Gastroesophageal sphincter (tissue), 3 donors: ENCODE measurements around the gene MET.

Experiments used
- CTCF ChIP-seq, 4 experiments: fragments of 200-600 bp in 2 of 4; fragments of 450-650 bp in 2 of 4; sonication (generic) in 1 of 4; IDR thresholded peaks; one replicate each; pipeline ENCODE4 v1.5.1; 2017 to 2019; ENCODE audit warnings: antibody characterized with exemption in 4 of 4, mild to moderate bottlenecking in 2 of 4, moderate library complexity in 2 of 4
- EP300 ChIP-seq: sonication (generic); formaldehyde crosslinking; IDR thresholded peaks from one replicate; pipeline ENCODE4 v1.6.1; 2017; ENCODE audit warnings: antibody characterized with exemption, mild to moderate bottlenecking
- POLR2A ChIP-seq, 2 donors: fragments of 450-650 bp; IDR thresholded peaks; one replicate each; pipeline ENCODE4 v1.6.1; 2017; ENCODE audit warnings: antibody characterized with exemption in 2 of 2, mild to moderate bottlenecking in 2 of 2, moderate library complexity in 1 of 2
- POLR2AphosphoS5 ChIP-seq: sonication (generic); formaldehyde crosslinking; IDR thresholded peaks from one replicate; pipeline ENCODE4 v1.6.1; 2017; ENCODE audit warnings: antibody characterized with exemption

DNA sequence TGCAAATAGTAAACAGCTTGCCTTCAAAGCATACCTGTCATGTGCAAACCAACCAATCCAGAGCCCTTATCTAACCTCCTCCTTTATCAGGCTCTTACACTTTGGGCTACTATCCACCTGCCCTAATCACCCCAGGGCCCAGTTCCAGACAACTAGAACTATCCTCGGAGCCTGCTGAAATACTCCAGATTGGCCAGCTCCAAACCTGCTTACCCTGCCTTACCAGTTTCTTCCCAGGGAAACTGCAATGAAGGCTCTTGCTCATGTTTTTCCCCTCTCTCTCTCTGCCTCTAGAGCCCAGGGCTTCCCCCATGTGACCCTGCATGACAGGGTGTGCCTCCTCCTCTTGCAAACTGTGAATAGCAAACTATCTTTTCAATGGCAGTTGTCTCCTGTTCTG, 109.0 kb downstream of the MET start:
- no peak for TF ChIP-seq POLR2AphosphoS5
- TF ChIP-seq CTCF (IDR thresholded peaks at IDR 0.05): no peak
- no peak for TF ChIP-seq EP300
- no peak for TF ChIP-seq POLR2A (IDR thresholded peaks at IDR 0.05)
